ES-I3 (cell line): ENCODE data around the gene LHFPL3.
"Not testable (repeated sequence)": the region's sequence is repeated elsewhere in the genome, so short reads cannot be mapped to it uniquely, and the experiment has no call there.

ENCODE experiments used
- H3K36me3 ChIP-seq: 2 replicates; pipeline ENCODE4 v1.6.1; 2013; ENCODE audit warnings: mild to moderate bottlenecking, low read length, control low read depth, moderate library complexity; ENCODE audit not compliant: insufficient read depth
- H3K4me1 ChIP-seq: 2 replicates; pipeline ENCODE4 v1.6.1; 2013; ENCODE audit warnings: mild to moderate bottlenecking, control low read depth, low read length; ENCODE audit not compliant: insufficient read depth
- H3K9ac ChIP-seq: 2 replicates; pipeline ENCODE4 v1.6.1; 2013; ENCODE audit warnings: low read depth, mild to moderate bottlenecking, low read length, moderate library complexity
- H3K9me3 ChIP-seq: 2 replicates; pipeline ENCODE4 v1.6.1; 2013; ENCODE audit warnings: mild to moderate bottlenecking, low read length, moderate library complexity; ENCODE audit not compliant: control insufficient read depth, insufficient read depth

The LHFPL3 gene

DNA sequence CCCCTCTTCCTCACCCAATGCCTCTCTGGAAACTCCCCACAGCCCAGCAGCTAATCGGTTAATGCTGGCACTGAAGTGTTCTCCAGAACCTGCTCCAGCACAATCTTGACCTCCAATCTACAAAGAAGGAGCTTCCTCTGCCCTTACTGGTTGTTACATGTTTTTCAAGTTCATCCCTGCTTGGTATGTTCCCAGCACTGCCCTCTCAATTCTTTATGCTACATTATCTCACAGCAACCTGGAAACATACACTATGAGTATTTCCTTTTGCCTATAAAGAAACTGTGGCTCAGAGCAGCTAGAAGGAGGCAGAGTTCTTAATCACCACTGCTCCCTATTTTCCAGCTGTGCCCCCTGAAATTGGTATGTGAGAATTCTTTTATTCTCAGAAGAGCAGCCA lies 601.5 kb downstream of the LHFPL3 start:
- H3K9ac ChIP-seq, result no peak overlapping the region
- H3K4me1 ChIP-seq, result peaks cover 20% of the 10 kb centered on the region
- H3K9me3 ChIP-seq, result no peaks in the 10 kb centered on the region
- H3K36me3 ChIP-seq, result no peaks in the 10 kb centered on the region

- Histone ChIP-seq H3K9me3 (no peaks in the 10 kb centered on the region), H3K9ac (no peak overlapping the region), H3K4me1 (peaks cover 20% of the 10 kb centered on the region), H3K36me3 (no peaks in the 10 kb centered on the region)
These were observed 602.9 kb downstream of the LHFPL3 start for GRCh38 chr7:104931181-104931781.

- Histone ChIP-seq H3K4me1 (peaks cover 14% of the 10 kb centered on the region), H3K36me3 (no peaks in the 10 kb centered on the region), H3K9me3 (no peaks in the 10 kb centered on the region), H3K9ac (no peak overlapping the region)
These were observed 604.6 kb downstream of the LHFPL3 start for GRCh38 chr7:104933022-104933421.

- no peaks in the 10 kb centered on the region for H3K9me3 ChIP-seq
- no peak overlapping the region for H3K9ac ChIP-seq
- H3K36me3 ChIP-seq, result no peaks in the 10 kb centered on the region
- H3K4me1 ChIP-seq, result peaks cover 14% of the 10 kb centered on the region
These were observed 605.2 kb downstream of the LHFPL3 start for GRCh38 chr7:104933521-104933988.

DNA sequence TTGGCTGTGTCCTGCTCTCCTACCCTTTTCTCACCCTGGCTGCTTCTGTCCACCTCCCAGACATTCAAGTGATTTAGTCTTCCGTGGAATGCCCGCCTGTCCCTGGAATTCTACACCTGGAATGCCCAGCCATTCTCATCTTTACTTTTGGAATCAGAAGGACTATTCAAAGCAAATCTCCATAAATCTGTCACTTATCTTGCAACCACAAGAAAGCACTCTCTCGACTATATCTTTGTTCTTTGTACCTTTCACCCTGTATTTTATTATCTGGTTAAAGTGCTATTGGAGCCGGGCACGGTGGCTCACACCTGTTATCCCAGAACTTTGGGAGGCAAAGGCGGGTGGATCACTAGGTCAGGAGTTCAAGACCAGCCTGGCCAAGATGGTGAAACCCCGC lies 606.3 kb downstream of the LHFPL3 start:
- H3K9me3 ChIP-seq, result no peaks in the 10 kb centered on the region
- peaks cover 14% of the 10 kb centered on the region for H3K4me1 ChIP-seq
- H3K36me3 ChIP-seq, result no peaks in the 10 kb centered on the region
- no peak overlapping the region for H3K9ac ChIP-seq

DNA sequence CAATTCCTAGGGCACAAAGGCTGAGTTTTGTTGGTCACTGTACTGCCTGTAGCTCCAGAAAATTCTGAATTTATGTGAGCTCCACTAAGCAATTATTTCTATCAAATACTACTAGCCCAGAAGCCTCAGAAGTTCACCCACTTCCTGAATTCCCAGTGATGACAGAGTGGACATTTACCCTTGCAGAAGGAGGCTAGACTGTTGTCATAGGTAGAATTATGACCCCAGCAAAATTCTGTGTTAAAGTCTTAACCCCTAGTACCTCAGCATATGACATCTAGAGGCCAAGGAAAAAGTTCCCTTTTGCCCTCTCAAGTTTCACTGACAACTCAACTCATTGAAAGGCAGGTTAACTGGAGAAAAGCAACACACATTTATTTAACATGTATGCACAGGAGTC lies 606.9 kb downstream of the LHFPL3 start:
- no peak overlapping the region for H3K9ac ChIP-seq
- H3K4me1 ChIP-seq, result peaks cover 14% of the 10 kb centered on the region
- H3K9me3 ChIP-seq, result no peaks in the 10 kb centered on the region
- no peaks in the 10 kb centered on the region for H3K36me3 ChIP-seq

DNA sequence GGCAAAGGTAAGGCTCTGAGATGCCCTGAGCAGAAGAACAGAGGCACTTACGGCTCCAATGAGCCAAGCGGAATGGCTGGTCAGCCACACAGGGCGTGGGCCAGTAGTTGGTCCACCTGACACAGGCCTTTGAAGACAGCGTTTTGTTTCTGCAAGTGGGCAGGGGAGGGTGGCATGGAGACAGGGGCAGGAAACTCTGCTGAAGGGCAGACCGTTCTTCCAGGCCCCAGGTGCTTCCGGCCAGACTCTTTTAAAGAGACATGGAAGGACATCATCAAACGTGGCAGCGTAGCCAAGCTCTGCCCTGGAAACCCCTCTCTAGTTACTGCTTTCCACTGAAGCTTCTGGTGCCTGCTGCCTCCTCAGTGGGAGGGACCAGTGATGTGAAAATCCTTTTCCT lies 608.1 kb downstream of the LHFPL3 start:
- no peak overlapping the region for H3K9ac ChIP-seq
- peaks cover 8% of the 10 kb centered on the region for H3K4me1 ChIP-seq
- H3K9me3 ChIP-seq, result no peaks in the 10 kb centered on the region
- no peaks in the 10 kb centered on the region for H3K36me3 ChIP-seq

- H3K9me3 ChIP-seq, H3K9ac ChIP-seq, H3K36me3 ChIP-seq, H3K4me1 ChIP-seq: not testable (repeated sequence)
These were observed 609.1 kb downstream of the LHFPL3 start for GRCh38 chr7:104937489-104937888.

- peaks cover 6% of the 10 kb centered on the region; the same call in 1 of the 2 replicates for H3K4me1 ChIP-seq
- no peaks in the 10 kb centered on the region for H3K36me3 ChIP-seq
- H3K9me3 ChIP-seq, result no peaks in the 10 kb centered on the region; the same call in 1 of the 2 replicates
- no peak overlapping the region for H3K9ac ChIP-seq
These were observed 610.5 kb downstream of the LHFPL3 start for GRCh38 chr7:104938741-104939390.

DNA sequence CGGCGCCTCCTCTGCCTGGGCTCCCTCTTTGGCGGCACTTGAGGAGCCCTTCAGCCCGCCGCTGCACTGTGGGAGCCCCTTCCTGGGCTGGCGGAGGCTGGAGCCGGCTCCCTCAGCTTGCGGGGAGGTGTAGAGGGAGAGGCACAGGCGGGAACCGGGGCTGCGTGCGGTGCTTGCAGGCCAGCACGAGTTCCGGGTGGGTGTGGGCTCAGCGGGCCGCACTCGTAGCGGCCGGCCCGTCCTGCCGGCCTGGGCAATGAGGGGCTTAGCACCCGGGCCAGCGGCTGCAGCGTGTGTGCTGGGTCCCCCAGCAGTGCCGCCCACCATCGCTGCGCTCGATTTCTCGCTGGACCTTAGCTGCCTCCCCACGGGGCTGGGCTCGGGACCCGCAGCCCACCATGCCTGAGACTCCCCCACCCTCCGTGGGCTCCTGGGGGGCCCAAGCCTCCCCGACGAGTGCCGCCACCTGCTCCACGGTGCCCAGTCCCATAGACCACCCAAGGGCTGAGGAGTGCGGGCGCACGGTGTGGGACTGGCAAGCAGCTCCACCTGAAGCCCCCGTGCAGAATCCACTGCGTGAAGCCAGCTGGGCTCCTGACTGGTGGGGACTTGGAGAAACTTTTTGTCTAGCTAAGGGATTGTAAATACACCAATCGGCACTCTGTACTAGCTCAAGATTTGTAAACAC lies 611.8 kb downstream of the LHFPL3 start:
- no peaks in the 10 kb centered on the region; the same call in 1 of the 2 replicates for H3K9me3 ChIP-seq
- H3K36me3 ChIP-seq, result no peaks in the 10 kb centered on the region
- H3K4me1 ChIP-seq, result peaks cover 12% of the 10 kb centered on the region
- H3K9ac ChIP-seq, result no peak overlapping the region

DNA sequence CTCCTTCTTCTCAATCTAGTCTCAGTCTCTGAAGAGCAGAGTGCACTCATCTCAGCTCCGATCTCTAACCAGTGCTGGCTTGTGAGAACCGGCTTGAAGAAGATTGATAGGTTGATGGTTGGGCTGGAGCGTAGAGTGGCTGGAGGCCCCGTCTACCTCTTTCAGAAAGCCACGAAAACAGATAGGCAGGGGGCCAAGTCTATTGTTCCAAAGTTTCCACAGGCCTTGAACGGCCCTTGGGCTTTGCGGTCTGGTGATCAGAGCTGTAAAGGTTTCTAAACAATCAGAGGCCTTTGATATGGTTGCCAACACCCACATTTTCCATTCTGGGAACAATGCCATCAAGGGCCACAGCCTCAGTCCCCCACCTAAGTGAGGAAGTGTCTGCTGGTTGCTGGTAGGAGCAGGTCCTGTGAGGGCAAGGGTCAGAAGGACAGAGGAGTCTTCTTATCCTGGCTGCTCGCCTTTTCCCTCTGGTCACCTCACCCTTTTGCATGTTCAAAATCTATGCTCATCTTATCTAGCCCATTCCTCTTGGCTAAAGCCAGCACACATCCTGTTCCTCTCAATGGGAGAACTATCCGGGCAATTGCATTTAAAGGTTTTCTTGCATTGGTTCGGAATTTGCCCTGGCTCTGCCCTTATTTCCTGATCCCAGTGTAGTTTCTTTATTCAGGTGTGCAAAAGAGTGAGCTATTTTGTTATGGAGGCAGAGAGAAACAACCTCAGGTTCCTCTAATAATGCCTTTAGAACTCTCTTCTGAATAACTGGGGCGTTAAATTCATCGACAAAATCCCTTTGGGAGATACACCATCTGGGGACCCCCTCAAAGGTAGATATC lies 615.3 kb downstream of the LHFPL3 start:
- H3K9ac ChIP-seq, result no peak overlapping the region
- H3K36me3 ChIP-seq, result no peaks in the 10 kb centered on the region
- H3K9me3 ChIP-seq, result no peaks in the 10 kb centered on the region; the same call in 1 of the 2 replicates
- peaks cover 18% of the 10 kb centered on the region for H3K4me1 ChIP-seq

DNA sequence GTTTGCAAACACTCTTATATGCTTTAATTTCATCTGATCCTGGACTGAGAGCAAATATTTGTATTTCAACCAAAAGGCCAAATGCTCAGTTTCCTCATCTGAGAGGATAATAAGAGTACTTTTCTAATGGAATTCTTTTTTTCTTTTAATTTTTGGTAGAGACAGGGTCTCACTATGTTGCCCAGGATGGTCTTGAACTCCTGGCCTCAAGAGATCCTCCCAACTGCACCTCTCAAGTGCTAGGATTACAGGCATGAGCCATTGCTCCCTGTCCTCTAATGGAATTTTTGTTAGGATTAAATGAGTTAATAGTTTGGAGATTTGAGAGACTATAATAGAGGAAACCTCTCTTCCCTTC lies 617.2 kb downstream of the LHFPL3 start:
- Histone ChIP-seq H3K9me3 (no peaks in the 10 kb centered on the region; the same call in 1 of the 2 replicates), H3K4me1 (peaks cover 18% of the 10 kb centered on the region), H3K9ac (no peak overlapping the region), H3K36me3 (no peaks in the 10 kb centered on the region)

DNA sequence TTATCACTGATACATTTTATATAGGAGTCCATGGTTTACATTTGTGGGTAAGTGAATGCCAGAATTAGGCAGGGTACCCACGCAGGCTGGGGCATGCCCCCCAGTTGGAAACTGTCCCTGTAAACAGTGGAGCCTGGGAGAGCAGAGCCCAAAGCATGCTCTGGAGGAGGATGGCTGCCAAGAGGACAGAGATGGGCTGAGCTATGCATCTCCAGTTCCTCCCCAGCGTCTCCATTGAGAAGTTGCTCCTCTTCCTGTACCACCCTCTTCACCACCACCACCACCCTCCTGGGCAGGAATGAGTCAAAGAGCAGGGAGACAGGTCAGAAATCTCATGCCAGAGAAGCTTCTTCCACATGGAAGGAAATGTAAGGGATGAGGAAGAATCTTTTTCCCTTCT lies 617.9 kb downstream of the LHFPL3 start:
- peaks cover 18% of the 10 kb centered on the region for H3K4me1 ChIP-seq
- no peaks in the 10 kb centered on the region for H3K36me3 ChIP-seq
- no peak overlapping the region for H3K9ac ChIP-seq
- no peaks in the 10 kb centered on the region; the same call in 1 of the 2 replicates for H3K9me3 ChIP-seq

DNA sequence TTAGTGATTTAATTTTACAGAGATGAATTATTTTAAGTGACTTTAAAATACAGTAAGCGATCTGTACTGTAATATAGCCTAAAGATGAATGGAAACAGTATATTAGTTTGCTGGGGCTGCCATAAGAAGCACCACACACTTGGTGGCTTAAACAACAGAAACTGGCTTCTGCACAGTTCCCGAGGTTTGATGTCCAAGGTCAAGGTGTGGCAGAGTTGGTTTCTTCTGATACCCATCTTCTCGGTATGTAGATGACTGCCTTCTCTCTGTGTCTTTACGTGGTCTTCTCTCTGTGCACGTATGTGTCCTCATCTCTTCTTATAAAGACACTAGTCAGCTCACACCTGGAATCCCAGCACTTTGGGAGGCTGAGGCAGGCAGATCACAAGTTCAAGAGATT lies 621.6 kb downstream of the LHFPL3 start:
- Histone ChIP-seq H3K9ac (no peak overlapping the region), H3K36me3 (no peaks in the 10 kb centered on the region), H3K4me1 (peaks cover 6% of the 10 kb centered on the region), H3K9me3 (no peaks in the 10 kb centered on the region)
